T-helper 22 cell (primary cell): ENCODE results near the gene SOX1.

Experiments used
- DNase-seq: peaks from one replicate; pipeline ENCODE4 v3.0.0-alpha.2; 2020; ENCODE audit warnings: low read depth

SOX1 gene

GRCh38 chr13:112106478-112107141, 39.7 kb downstream of the SOX1 start:
- DNase-seq: no peak

GRCh38 chr13:112107289-112107688, 40.3 kb downstream of the SOX1 start:
- DNase-seq: no peak

- no peak for DNase-seq
Measured at GRCh38 chr13:112110479-112110878, 43.5 kb downstream of the SOX1 start.

GRCh38 chr13:112111239-112111857, 44.4 kb downstream of the SOX1 start:
- no peak for DNase-seq

- DNase-seq: no peak
Measured at GRCh38 chr13:112112534-112113276, 45.8 kb downstream of the SOX1 start.

GRCh38 chr13:112113348-112113747, 46.4 kb downstream of the SOX1 start:
- DNase-seq: no peak

GRCh38 chr13:112113851-112114250, 46.9 kb downstream of the SOX1 start:
- no peak for DNase-seq

- DNase-seq: no peak
Measured at GRCh38 chr13:112114391-112114790, 47.4 kb downstream of the SOX1 start.

GRCh38 chr13:112115403-112116091, 48.6 kb downstream of the SOX1 start:
- no peak for DNase-seq

- DNase-seq: no peak
Measured at GRCh38 chr13:112116187-112116950, 49.4 kb downstream of the SOX1 start.

GRCh38 chr13:112117258-112117954, 50.5 kb downstream of the SOX1 start:
- no peak for DNase-seq

GRCh38 chr13:112117955-112118302, 51.0 kb downstream of the SOX1 start:
- no peak for DNase-seq

- DNase-seq: no peak
Measured at GRCh38 chr13:112118451-112119064, 51.6 kb downstream of the SOX1 start.

- no peak for DNase-seq
Measured at GRCh38 chr13:112119192-112120030, 52.5 kb downstream of the SOX1 start.

GRCh38 chr13:112120031-112120373, 53.1 kb downstream of the SOX1 start:
- DNase-seq: no peak
